DMS153 (cell line): Measurements from ENCODE around the gene NKX6-2.
"Not testable (repeated sequence)": the region's sequence is repeated elsewhere in the genome, so short reads cannot be mapped to it uniquely, and the experiment has no call there.

ENCODE experiments used
- DNase-seq: peaks from one replicate; lab custom pipeline; 2025; lab: John Stamatoyannopoulos, UW

The NKX6-2 gene

DNA sequence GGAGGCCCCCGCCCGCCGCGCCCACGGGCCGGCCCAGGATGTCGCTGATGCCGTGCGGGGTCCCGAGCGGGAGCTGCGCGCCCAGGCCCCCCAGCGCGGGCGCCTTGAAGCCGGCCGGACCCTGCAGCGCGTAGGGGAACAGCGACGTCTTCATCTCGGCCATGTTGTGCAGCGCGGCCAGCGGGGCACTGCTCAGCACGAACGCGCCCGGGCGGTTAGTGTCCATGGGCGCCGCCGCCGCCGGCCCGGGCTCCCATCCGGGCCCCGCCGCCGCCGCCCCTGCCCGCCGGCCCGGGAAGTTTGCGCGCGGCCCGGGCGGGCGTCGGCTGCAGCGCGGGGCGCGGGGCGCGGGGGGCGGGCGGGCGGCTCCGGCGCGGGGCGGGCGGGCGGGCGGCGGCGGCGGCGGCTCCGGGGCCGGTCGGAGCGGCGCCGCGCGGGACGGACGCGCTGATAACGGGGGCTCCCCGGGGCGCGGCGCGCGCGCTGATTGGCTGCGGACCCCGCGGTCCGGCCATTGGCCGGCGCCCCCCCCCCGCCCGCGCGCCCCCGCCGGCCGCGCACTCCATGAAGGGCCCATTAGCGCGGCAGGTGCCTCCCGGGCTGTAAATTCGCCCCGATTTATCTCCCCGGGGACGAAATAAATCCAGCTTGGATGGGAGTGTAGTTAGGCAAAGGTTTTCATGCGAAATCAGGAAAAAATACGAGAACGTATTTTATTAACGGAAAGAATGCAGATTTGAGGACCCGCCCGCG is at the start of gene NKX6-2:
Gene NKX6-2 (minus strand): TSS at position 425 of the 753 bp plus-strand sequence. CDS start 199 bp downstream, at position 226.
- DNase-seq = no peak

GRCh38 chr10:132834891-132835847 is 49.2 kb upstream of the NKX6-2 start:
- no peak for DNase-seq

GRCh38 chr10:132834311-132834761 is 48.4 kb upstream of the NKX6-2 start:
- DNase-seq = no peak

- no peak for DNase-seq
Observed at GRCh38 chr10:132833421-132834111, 47.6 kb upstream of the NKX6-2 start.

DNA sequence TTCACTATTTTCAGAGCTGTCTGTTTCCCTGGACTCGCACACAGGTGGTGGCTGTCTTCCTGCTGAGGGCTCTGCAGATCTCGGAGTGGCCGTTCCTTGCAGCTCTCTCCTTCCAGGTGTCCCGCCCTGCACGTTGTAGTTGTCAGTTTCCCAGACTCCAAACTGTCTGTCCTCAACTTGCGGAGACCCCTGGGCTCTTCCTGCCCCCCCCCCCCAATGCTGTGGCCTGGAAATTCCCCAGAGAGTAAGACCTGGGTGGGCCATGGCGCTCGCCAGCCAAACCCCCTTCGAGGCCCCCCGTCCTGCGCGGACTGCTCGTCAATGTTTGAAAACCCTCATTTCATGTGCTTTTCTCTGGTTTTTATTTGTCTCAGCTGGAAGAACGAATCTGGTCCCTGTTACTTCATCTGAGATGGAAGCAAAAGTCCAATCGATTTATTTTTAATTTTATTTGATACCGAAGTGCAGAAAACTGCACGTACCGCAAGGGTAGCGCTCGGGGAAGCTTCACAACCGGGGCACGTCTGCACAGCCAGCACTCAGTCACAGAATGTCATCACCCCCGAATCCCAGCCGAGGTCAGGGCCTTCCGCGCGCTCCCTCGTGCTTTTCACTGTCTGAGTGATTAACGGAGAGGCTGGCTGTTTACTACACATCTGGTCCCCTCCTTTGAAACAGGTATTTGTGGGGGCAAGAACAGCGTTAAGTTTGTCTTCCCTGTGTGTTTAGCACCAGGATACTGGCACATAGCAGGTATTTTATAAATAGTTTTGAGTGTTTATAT is 46.4 kb upstream of the NKX6-2 start:
- DNase-seq = no peak

DNA sequence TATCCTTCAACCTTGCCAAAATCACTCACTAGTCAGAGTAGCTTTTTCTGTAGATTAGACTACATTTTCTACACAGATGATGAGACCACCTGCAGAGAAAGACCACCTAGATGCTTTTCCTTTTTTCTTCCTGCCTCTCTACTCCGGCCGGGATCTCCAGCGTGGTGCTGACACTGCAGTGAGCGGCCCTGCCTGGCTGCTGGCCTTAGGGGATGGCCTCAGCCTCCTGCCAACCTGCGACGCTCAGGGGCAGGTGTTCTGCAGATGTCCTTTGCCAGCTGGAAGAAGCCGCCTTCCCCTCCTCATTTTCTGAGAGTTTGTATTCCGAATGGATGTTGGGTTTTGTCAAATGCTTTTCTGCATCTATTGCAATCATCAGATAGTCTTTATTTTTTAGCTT is 43.5 kb upstream of the NKX6-2 start:
- no peak for DNase-seq

DNA sequence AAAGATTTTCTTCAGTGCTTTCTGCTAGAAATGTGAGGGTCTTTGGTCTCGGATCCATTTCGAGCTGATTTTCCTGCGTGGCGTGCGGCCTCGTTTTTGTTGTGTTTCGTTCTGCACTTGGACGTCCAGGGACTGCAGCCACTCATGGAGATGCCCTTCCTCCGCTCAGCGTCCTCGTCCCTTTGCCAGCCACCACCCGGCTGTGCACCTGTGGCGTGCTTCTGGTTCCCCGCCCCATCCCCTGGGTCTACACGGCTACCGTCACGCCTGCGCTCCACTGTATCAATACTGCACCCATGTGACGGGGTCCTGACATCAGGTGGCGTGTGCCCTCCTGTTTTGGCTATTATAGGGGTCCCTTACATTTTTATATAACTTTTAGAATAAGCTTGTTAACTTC is 42.7 kb upstream of the NKX6-2 start:
- no peak for DNase-seq

DNA sequence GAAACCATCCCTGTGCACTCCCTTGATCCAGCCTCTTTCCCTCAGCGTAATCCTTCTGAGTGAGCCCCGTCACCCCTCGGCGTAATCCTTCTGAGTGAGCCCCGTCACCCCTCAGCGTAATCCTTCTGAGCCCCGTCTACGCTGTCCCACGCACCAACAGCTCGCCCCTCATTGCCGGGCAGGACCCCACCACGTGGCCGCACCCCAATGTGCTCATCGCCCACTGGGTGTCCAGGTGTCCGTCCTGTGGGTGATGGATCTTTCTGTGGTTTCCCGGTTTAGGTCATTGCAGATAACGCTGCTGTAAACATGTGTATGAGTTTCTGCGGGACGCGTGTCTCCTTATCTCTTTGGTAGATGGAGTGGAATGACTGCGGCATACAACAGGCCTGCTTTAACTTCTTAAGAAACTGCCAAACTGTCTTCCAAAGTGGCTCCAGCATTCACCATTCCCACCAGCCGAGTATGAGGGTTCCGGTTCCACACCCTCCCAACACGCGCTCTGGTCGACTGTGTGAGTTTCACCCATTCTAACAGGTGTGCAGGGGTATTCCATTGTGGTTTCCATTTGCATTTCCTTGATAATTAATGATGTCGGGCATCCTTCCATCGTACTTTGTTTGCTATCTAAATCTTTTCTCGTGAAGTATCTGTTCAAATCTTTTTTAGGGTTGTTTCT is 42.1 kb upstream of the NKX6-2 start:
- DNase-seq = no peak

DNA sequence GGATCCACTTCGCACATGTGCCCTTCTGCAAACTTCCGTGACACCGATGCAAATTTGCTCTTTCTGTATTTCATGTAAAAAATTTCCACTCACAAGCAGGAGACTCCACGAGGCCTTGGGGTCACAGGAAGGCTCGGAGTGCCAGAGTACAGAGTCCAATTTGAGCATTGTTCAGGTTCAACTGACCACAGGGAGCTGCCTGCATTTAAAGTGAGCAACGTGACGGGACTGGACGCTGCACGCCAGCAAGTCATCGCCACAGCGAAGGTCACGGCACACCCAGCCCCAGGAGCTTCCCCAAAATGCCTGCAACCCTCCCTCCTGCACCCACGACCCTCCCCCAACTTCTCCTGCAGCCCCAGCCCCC is 41.5 kb upstream of the NKX6-2 start:
- DNase-seq = no peak

GRCh38 chr10:132826524-132827422 is 40.8 kb upstream of the NKX6-2 start:
- DNase-seq = no peak

DNA sequence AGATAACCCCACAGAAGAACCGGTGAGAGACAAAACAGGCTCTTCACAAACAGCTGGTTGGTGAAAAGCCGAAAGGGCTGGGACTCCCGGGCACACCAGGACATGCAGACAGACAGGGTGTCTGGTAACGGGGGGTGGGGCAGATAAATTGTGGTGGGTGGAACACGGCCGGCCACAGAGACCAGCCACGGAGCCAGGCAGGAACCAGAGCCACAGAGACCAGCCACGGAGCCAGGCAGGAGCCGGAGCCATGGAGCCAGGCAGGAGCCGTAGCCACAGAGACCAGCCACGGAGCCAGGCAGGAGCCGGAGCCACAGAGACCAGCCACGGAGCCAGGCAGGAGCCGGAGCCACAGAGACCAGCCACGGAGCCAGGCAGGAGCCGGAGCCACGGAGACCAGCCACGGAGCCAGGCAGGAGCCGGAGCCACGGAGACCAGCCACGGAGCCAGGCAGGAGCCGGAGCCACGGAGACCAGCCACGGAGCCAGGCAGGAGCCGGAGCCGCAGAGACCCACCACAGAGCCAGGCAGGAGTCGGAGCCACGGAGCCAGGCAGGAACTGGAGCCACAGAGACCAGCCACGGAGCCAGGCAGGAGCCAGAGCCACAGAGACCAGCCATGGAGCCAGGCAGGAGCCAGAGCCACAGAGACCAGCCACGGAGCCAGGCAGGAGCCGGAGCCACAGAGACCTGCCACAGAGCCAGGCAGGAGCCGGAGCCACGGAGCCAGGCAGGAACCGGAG is 40.0 kb upstream of the NKX6-2 start:
- not testable (repeated sequence) for DNase-seq

DNA sequence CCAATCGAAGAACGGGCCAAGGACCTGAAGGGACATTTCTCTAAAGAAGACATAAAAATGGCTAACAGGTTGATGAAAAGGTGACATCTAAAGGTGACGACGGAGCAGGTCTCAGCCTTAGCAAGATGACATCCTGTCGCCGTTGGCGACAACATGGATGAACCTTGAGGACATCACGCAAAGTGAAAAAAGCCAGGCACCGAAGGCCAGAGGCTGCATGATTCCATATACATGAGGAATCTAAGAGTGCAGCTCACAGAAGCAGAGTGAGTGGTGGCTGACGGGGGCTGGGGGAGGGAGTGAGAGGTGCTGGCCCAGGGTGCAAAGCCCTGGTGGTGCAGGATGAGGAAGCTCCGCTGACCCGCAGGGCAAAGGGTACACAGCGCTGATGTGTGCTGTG is 34.1 kb upstream of the NKX6-2 start:
- no peak for DNase-seq

DNA sequence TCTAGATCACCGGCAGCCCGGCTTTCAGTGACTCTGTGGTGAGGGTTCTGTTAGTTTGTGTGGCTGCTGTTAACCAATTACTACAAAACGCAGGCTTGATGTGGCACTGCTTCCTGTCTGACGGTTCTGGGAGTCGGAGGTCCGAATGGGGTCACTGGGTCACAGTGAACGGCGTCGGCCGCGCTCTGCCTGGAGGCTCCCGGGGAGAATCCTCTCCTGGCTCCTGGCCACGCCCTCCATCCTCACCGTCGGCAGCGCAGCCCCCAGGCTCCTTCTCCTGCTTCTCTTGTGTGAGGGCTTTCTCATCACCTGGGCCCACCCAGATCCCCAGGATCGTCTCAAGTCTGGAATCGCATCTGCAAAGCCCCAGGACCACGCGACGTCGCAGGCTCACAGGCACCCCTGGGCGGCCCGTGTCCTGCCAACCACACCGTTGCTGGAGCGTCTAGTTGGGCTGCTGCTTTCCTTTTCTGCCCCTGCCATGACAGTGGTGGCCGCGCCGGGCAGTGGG is 31.8 kb upstream of the NKX6-2 start:
- DNase-seq = no peak

- DNase-seq = no peak
Observed at GRCh38 chr10:132816718-132817117, 30.8 kb upstream of the NKX6-2 start.

- no peak for DNase-seq
Observed at GRCh38 chr10:132815168-132815857, 29.4 kb upstream of the NKX6-2 start.

DNA sequence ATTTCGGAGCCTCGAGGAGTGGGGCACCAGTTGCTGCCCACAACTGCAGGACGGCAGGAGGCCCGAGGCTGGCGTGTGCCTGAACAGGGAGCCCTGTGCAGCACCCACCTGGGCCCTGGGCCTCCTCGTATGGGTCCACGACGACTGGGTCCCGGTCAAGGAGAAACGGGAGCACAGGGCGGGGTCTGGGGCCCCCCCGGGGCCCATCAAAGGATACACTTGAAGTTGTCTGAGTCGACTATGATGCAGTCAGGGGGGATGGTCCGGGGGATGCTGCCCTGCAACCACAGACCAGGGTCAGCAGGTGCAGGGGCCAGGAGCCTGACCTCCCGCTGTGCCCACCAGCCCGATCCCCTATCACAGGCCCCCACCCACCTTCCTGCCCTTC is 28.5 kb upstream of the NKX6-2 start:
- DNase-seq = no peak

DNA sequence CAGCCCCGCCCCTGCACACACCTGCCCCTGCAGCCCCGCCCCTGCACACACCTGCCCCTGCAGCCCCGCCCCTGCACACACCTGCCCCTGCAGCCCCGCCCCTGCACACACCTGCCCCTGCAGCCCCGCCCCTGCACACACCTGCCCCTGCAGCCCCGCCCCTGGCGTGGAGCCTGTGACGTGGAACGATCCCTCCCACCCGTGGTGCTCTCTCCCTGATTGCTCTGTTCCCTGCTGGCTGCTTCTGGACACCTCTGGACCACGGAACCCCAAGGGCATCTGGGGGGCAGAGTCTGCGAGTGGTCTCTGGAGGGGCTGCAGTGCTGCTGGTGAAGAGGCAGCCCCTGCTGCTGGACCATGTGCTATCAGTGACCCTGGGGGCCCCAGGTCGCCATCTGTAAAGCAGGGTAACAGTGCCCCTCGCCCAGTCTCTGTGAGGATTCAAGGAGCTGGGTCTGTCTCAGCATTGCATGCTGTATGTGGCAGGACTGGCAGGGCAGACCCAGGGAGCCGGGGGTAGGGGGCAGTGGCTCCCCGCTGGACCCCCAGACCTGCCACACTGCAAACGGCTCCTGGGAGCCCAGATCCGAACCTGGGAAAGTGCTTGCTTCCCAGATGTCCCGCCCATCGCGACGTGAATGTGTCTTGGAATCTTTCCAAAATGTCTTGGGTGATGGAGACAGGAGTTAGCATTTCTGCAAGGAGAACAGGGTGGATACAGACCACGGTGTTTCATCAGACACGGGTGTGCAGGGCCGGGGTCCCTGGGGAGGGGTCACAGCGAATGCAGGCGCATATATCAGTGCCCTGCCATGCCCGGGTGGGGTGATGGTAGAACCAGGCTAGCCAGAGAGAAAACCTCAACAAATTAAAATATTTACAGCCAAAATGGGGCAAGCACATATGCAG is 27.9 kb upstream of the NKX6-2 start:
- DNase-seq = no peak
